ENCODE measurements around the gene ECHDC3.

The ECHDC3 gene

GRCh38 chr10:11745045-11745444 lies 2.9 kb downstream of the ECHDC3 start:
- CTCF ChIA-PET: no interaction called here
- POLR2A ChIA-PET (ENCODE audit: low non-redundant PET): no interaction called here

GRCh38 chr10:11746883-11747539 lies 4.8 kb downstream of the ECHDC3 start:
- ChIA-PET CTCF (no interaction called here), POLR2A (ENCODE audit: low non-redundant PET) (no interaction called here)
- no peak for DNase-seq (ENCODE audit: low spot score)
- no peak for TF ChIP-seq CTCF (conservative IDR thresholded peaks at IDR 0.05; ENCODE audit: low read depth)
- H3K27ac ChIP-seq: peak overlapping the region; percentile 67

More at GRCh38 chr10:11745045-11745444, 2.9 kb downstream of the ECHDC3 start:
- TF ChIP-seq CTCF (conservative IDR thresholded peaks at IDR 0.05; ENCODE audit: low read depth): no peak
- H3K27ac ChIP-seq: no peak overlapping the region
- DNase-seq (ENCODE audit: low spot score): no peak

GRCh38 chr10:11748866-11749265 lies 6.7 kb downstream of the ECHDC3 start:
- DNase-seq (ENCODE audit: low spot score): no peak
- ChIA-PET POLR2A (ENCODE audit: low non-redundant PET) (no interaction called here), CTCF (no interaction called here)
- no peak for TF ChIP-seq CTCF (conservative IDR thresholded peaks at IDR 0.05; ENCODE audit: low read depth)
- H3K27ac ChIP-seq: no peak overlapping the region

GRCh38 chr10:11750420-11750819 lies 8.2 kb downstream of the ECHDC3 start:
- ChIA-PET CTCF (no interaction called here), POLR2A (ENCODE audit: low non-redundant PET) (no interaction called here)
- no peak for DNase-seq (ENCODE audit: low spot score)
- TF ChIP-seq CTCF (conservative IDR thresholded peaks at IDR 0.05; ENCODE audit: low read depth): no peak
- H3K27ac ChIP-seq: no peak overlapping the region

GRCh38 chr10:11754173-11754572 lies 12.0 kb downstream of the ECHDC3 start:
- TF ChIP-seq CTCF (conservative IDR thresholded peaks at IDR 0.05; ENCODE audit: low read depth): no peak
- no peak for DNase-seq (ENCODE audit: low spot score)
- CTCF ChIA-PET: interaction anchor here (0.7 kb wide), 1 partner anchor 29 kb away, joined by 3 read pairs; no protein-coding TSS in a partner anchor
- H3K27ac ChIP-seq: no peak overlapping the region
- POLR2A ChIA-PET (ENCODE audit: low non-redundant PET): no interaction called here

- ChIA-PET POLR2A (ENCODE audit: low non-redundant PET) (no interaction called here), CTCF (interaction anchor here (0.7 kb wide), 1 partner anchor 1299 kb away, joined by 5 read pairs; no protein-coding TSS in a partner anchor)
- H3K27ac ChIP-seq: no peak overlapping the region
- TF ChIP-seq CTCF (conservative IDR thresholded peaks at IDR 0.05; ENCODE audit: low read depth): no peak
- DNase-seq (ENCODE audit: low spot score): no peak
Observed at GRCh38 chr10:11754620-11755019, 12.4 kb downstream of the ECHDC3 start.
